Endothelial cell of umbilical vein (primary cell): ENCODE results near the gene PDE3A. TPM values are rescaled to one million over a fixed set of nuclear protein-coding genes. Genes with fewer than 3 reads are reported as not detected.

ENCODE experiments used
- BruUV-seq: library from RNA; stranded (reverse); fragments of 400-500 nt; replicated peaks from 2 replicates; lab custom pipeline; 2021; lab: Mats Ljungman, UMichigan
- CTCF ChIA-PET: fragments of 300-600, 350-600 bp; sonication (Branson Sonifier 250); formaldehyde crosslinking; loops from one replicate; lab custom pipeline; 2021; ENCODE audit warnings: antibody characterized with exemption, inconsistent platforms; lab: Charles Lee
- POLR2A ChIA-PET: fragments of 300-600, 350-600 bp; sonication (Branson Sonifier 250); formaldehyde crosslinking; loops from one replicate; lab custom pipeline; 2021; ENCODE audit warnings: antibody characterized with exemption, inconsistent platforms; lab: Charles Lee
- DNase-seq: peaks from one replicate; pipeline ENCODE4 v3.0.0-alpha.2; 2011; ENCODE audit warnings: low read depth, low spot score
- FAIRE-seq: peaks from 2 replicates; lab custom pipeline; 2011; peaks lifted over from hg19 to GRCh38; lab: Jason Lieb, UNC
- H2AFZ ChIP-seq: 2 replicates; pipeline ENCODE4 v1.6.0; 2012; ENCODE audit warnings: low read depth, low read length, control low read depth, inconsistent platforms
- H3K27ac ChIP-seq: 2 replicates; pipeline ENCODE4 v1.5.1; 2011; ENCODE audit warnings: low read depth, mild to moderate bottlenecking, control low read depth, low read length, moderate library complexity; ENCODE audit not compliant: insufficient read depth
- H3K27me3 ChIP-seq, 2 experiments: 2 replicates each; pipeline versions ENCODE4 v1.6.0 to v1.6.1; 2011; ENCODE audit warnings: low read length in 2 of 2, mixed read lengths in 1 of 2; ENCODE audit not compliant: control insufficient read depth in 2 of 2, insufficient read depth in 2 of 2
- H3K36me3 ChIP-seq, 2 experiments: 2 replicates in 1 of 2; 3 replicates in 1 of 2; pipeline ENCODE4 v1.5.1; 2011; ENCODE audit warnings: low read length in 2 of 2, mild to moderate bottlenecking in 1 of 2, moderate library complexity in 1 of 2; ENCODE audit not compliant: control insufficient read depth in 2 of 2, insufficient read depth in 2 of 2; ENCODE audit errors: extremely low read depth in 1 of 2
- H3K4me1 ChIP-seq: 3 replicates; pipeline ENCODE4 v1.5.1; 2011; ENCODE audit warnings: mild to moderate bottlenecking, low read length; ENCODE audit not compliant: control insufficient read depth, insufficient read depth; ENCODE audit errors: extremely low read depth
- H3K4me2 ChIP-seq: 2 replicates; pipeline ENCODE4 v1.6.1; 2011; ENCODE audit warnings: low read length, control low read depth, mixed read lengths; ENCODE audit not compliant: insufficient read depth
- H3K4me3 ChIP-seq, 3 experiments: fragments of 200-600 bp in 1 of 3; sonication (generic), shearing (Covaris generic) in 1 of 3; replicated peaks in 1 of 3; 2 replicates each; pipeline ENCODE4 v1.5.1; 2011 to 2016; ENCODE audit warnings: control low read depth in 3 of 3, low read length in 3 of 3, mild to moderate bottlenecking in 2 of 3, inconsistent platforms in 1 of 3, low read depth in 1 of 3, moderate library complexity in 1 of 3; ENCODE audit not compliant: insufficient read depth in 1 of 3
- H3K79me2 ChIP-seq: 2 replicates; pipeline ENCODE4 v1.6.0; 2012; ENCODE audit warnings: low read length, inconsistent platforms; ENCODE audit not compliant: control insufficient read depth, insufficient read depth
- H3K9ac ChIP-seq: replicated peaks from 2 replicates; pipeline ENCODE3; 2011; ENCODE audit warnings: low read length, control low read depth; ENCODE audit not compliant: insufficient read depth; ENCODE audit errors: extremely low read depth
- H3K9me1 ChIP-seq: replicated peaks from 3 replicates; pipeline ENCODE4 v1.6.0; 2011; ENCODE audit warnings: mild to moderate bottlenecking, low read length; ENCODE audit not compliant: control insufficient read depth, insufficient read depth; ENCODE audit errors: extremely low read depth
- H3K9me3 ChIP-seq: replicated peaks from 2 replicates; pipeline ENCODE4 v1.5.1; 2012; ENCODE audit warnings: low read length, inconsistent platforms; ENCODE audit not compliant: control insufficient read depth, insufficient read depth
- H4K20me1 ChIP-seq: replicated peaks from 2 replicates; pipeline ENCODE3; 2011; ENCODE audit warnings: mild to moderate bottlenecking, low read length; ENCODE audit not compliant: control insufficient read depth, insufficient read depth; ENCODE audit errors: extremely low read depth
- EZH2 ChIP-seq: IDR thresholded peaks from 2 replicates; pipeline ENCODE4 v1.6.1; 2012; ENCODE audit warnings: borderline replicate concordance, low read depth, mild to moderate bottlenecking, moderate library complexity, low read length, inconsistent platforms; ENCODE audit not compliant: severe bottlenecking
- FOS ChIP-seq: IDR thresholded peaks from 2 replicates; pipeline ENCODE4 v1.6.1; 2011; ENCODE audit warnings: mild to moderate bottlenecking, low read length, moderate library complexity, borderline replicate concordance; ENCODE audit not compliant: insufficient read depth
- GATA2 ChIP-seq: IDR thresholded peaks from 2 replicates; pipeline ENCODE4 v1.7.0; 2011; ENCODE audit warnings: low read depth, mild to moderate bottlenecking, moderate library complexity, mixed read lengths, low read length; ENCODE audit not compliant: insufficient read length, insufficient read depth
- JUN ChIP-seq: IDR thresholded peaks from 2 replicates; pipeline ENCODE4 v1.6.1; 2011; ENCODE audit warnings: borderline replicate concordance, low read depth; ENCODE audit not compliant: insufficient read length, insufficient read depth
- MYC ChIP-seq: IDR thresholded peaks from one replicate; pipeline ENCODE4 v1.6.1; 2011; ENCODE audit warnings: mild to moderate bottlenecking, low read depth, low read length
- POLR2A ChIP-seq: IDR thresholded peaks from 2 replicates; pipeline ENCODE4 v1.6.1; 2012; ENCODE audit warnings: low read depth, mild to moderate bottlenecking, control low read depth, low read length
- POLR2AphosphoS5 ChIP-seq: IDR thresholded peaks from 2 replicates; pipeline ENCODE4 v1.6.1; 2012; ENCODE audit warnings: low read depth, mild to moderate bottlenecking, control low read depth, low read length, moderate library complexity; ENCODE audit not compliant: insufficient read depth
- dilution Hi-C: fragments of 300-500 bp; cut with MboI; formaldehyde crosslinking; loops from one replicate; pipeline ENCODE4 v1.15.0; 2019; ENCODE audit warnings: low sequenced_read_pairs; ENCODE audit not compliant: extremely low pct_ligation_motif_present
- intact Hi-C: fragments of 100-400 bp; cut with micrococcal nuclease; formaldehyde crosslinking; loops from one replicate; pipeline ENCODE4 v1.10.0; 2022
- polyA plus RNA-seq, 4 experiments: library from polyadenylated mRNA; depleted of rRNA in 3 of 4; stranded (reverse) in 3 of 4; unstranded in 1 of 4; fragments of >200 nt; gene quantifications; 2 replicates each; pipeline versions ENCODE4 v1.2.1 to v1.2.3, GENCODE V29; 2011 to 2012; ENCODE audit warnings: missing spikeins in 1 of 4
- total RNA-seq: library from RNA; stranded (reverse); gene quantifications from 2 replicates; pipeline ENCODE4 v1.2.3, GENCODE V29; 2021
- TF ChIP-seq, protein P1 (sequence below): IDR thresholded peaks from 2 replicates; pipeline ENCODE4 v1.6.1; 2011; ENCODE audit not compliant: insufficient read depth, insufficient read length
- TF ChIP-seq, protein P2 (sequence below), 2 donors: IDR thresholded peaks; 1 replicate in 1 of 2; 2 replicates in 1 of 2; pipeline ENCODE4 v1.5.1; 2011; ENCODE audit warnings: low read length in 2 of 2, mild to moderate bottlenecking in 2 of 2, moderate library complexity in 2 of 2, control low read depth in 1 of 2, inconsistent platforms in 1 of 2, low read depth in 1 of 2; ENCODE audit not compliant: insufficient read depth in 1 of 2; ENCODE audit errors: extremely low read depth in 1 of 2

Gene PDE3A
- total and polyA plus RNA-seq, 2 donors (not counting 3 experiments of a cell fraction or from before 2014, with no cell fraction given) = 14.0 to 27.4 TPM

DNA sequence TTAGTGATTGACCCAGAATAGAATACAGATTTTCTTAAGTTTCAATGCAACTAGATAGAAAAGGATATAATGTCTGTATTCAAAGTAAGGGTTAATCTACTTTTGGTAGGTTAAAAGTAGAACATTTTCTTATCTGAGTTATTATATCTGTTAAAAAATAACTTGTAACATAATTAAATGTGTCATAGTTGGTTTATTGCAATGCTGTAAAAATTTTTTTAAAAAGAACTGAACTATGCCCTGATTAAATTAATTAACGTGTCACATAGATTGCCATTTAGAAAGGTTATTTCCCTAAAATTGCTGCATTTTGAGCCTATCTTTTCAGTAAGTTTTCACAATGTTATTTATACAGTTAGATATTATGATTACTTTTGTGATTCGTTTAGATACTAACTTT, 89.2 kb downstream of the PDE3A start:
- Histone ChIP-seq H3K9me1 (no peaks in the 10 kb centered on the region), H3K27ac (no peak overlapping the region), H4K20me1 (no peaks in the 10 kb centered on the region), H3K9ac (no peak overlapping the region), H3K79me2 (peaks cover 11% of the 10 kb centered on the region), H3K9me3 (no peaks in the 10 kb centered on the region), H3K27me3 (no peaks in the 10 kb centered on the region), H3K4me2 (no peak overlapping the region), H3K4me3 (no peak overlapping the region), H3K4me1 (no peaks in the 10 kb centered on the region), H2AFZ (no peak overlapping the region), H3K36me3 (no peaks in the 10 kb centered on the region)
- dilution Hi-C loops = no loop called here
- no TSS peak for BruUV-seq
- TF ChIP-seq POLR2AphosphoS5 (no peak), FOS (no peak), JUN (no peak), EZH2 (no peak), MYC (no peak), POLR2A (no peak), GATA2 (no peak)
- TF ChIP-seq, protein P1, sequence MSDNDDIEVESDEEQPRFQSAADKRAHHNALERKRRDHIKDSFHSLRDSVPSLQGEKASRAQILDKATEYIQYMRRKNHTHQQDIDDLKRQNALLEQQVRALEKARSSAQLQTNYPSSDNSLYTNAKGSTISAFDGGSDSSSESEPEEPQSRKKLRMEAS = no peak
- TF ChIP-seq, protein P2, sequence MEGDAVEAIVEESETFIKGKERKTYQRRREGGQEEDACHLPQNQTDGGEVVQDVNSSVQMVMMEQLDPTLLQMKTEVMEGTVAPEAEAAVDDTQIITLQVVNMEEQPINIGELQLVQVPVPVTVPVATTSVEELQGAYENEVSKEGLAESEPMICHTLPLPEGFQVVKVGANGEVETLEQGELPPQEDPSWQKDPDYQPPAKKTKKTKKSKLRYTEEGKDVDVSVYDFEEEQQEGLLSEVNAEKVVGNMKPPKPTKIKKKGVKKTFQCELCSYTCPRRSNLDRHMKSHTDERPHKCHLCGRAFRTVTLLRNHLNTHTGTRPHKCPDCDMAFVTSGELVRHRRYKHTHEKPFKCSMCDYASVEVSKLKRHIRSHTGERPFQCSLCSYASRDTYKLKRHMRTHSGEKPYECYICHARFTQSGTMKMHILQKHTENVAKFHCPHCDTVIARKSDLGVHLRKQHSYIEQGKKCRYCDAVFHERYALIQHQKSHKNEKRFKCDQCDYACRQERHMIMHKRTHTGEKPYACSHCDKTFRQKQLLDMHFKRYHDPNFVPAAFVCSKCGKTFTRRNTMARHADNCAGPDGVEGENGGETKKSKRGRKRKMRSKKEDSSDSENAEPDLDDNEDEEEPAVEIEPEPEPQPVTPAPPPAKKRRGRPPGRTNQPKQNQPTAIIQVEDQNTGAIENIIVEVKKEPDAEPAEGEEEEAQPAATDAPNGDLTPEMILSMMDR (IDR thresholded peaks at IDR 0.05; ENCODE audit: extremely low read depth in 1 of 2, insufficient read depth in 1 of 2, low read depth in 1 of 2, low read length in 2 of 2) = no peak
- ChIA-PET POLR2A (no interaction called here), CTCF (interaction anchor here (1.6 kb wide), 2 partner anchors 91 to 144 kb away, joined by 3 to 5 read pairs; no protein-coding TSS in a partner anchor)
- intact Hi-C loops = no loop called here
- no peak for DNase-seq
- no peak for FAIRE-seq
